PC-9 (cell line): ENCODE measurements around the gene C8G. TPM values are rescaled to one million over a fixed set of nuclear protein-coding genes. Genes with fewer than 3 reads are reported as not detected.

Source experiments
- BruUV-seq: library from RNA; stranded (reverse); fragments of 400-500 nt; replicated peaks from 2 replicates; lab custom pipeline; 2021; lab: Mats Ljungman, UMichigan
- CTCF ChIA-PET: fragments of 300-600 bp; sonication (Branson Sonifier 250); formaldehyde crosslinking; loops from one replicate; lab custom pipeline; 2022; ENCODE audit warnings: antibody characterized with exemption; lab: Charles Lee
- POLR2A ChIA-PET: fragments of 300-600 bp; sonication (Branson Sonifier 250); formaldehyde crosslinking; loops from one replicate; lab custom pipeline; 2022; ENCODE audit warnings: antibody characterized with exemption; ENCODE audit not compliant: unreplicated experiment; lab: Charles Lee
- DNase-seq, 2 experiments: peaks; one replicate each; pipeline versions ENCODE4 v3.0.0 to v3.0.0-alpha.2; 2015 to 2022; ENCODE audit warnings: mixed read lengths in 1 of 2
- H2AFZ ChIP-seq: fragments of 200-600 bp; sonication (generic); 2 replicates; pipeline ENCODE4 v1.8.1; 2017; ENCODE audit warnings: antibody characterized with exemption
- H3F3A ChIP-seq: fragments of 200-600 bp; sonication (generic); 2 replicates; pipeline ENCODE4 v1.8.1; 2017; ENCODE audit warnings: antibody characterized with exemption, mild to moderate bottlenecking, low read depth; ENCODE audit not compliant: insufficient read depth
- H3K27ac ChIP-seq: fragments of 200-600 bp; sonication (generic); 2 replicates; pipeline ENCODE4 v1.6.1; 2016; ENCODE audit warnings: mixed run types
- H3K27me3 ChIP-seq: fragments of 200-600 bp; sonication (generic); 2 replicates; pipeline ENCODE4 v1.6.1; 2016; ENCODE audit warnings: low read depth, mixed run types; ENCODE audit not compliant: insufficient read depth
- H3K36me3 ChIP-seq: fragments of 200-600 bp; sonication (generic); 2 replicates; pipeline ENCODE4 v1.6.1; 2016; ENCODE audit warnings: low read depth, mixed run types
- H3K4me1 ChIP-seq: fragments of 200-600 bp; sonication (generic); replicated peaks from 2 replicates; pipeline ENCODE4 v1.6.1; 2016; ENCODE audit warnings: mixed run types; ENCODE audit not compliant: insufficient read depth
- H3K4me2 ChIP-seq: fragments of 200-600 bp; sonication (generic); 2 replicates; pipeline ENCODE4 v1.6.1; 2017; ENCODE audit warnings: mixed run types
- H3K4me3 ChIP-seq: fragments of 200-600 bp; sonication (generic); 2 replicates; pipeline ENCODE4 v1.6.1; 2016; ENCODE audit warnings: mixed run types
- H3K79me2 ChIP-seq: fragments of 200-600 bp; sonication (generic); 2 replicates; pipeline ENCODE4 v1.6.1; 2017; ENCODE audit warnings: low read depth, mixed run types
- H3K9me2 ChIP-seq: fragments of 200-600 bp; sonication (generic); 2 replicates; pipeline ENCODE4 v1.8.1; 2017; ENCODE audit warnings: mild to moderate bottlenecking; ENCODE audit not compliant: insufficient read depth
- H3K9me3 ChIP-seq: fragments of 200-600 bp; sonication (generic); 2 replicates; pipeline ENCODE4 v1.8.1; 2016; ENCODE audit warnings: low read depth; ENCODE audit not compliant: insufficient read depth
- H4K20me1 ChIP-seq: fragments of 200-600 bp; sonication (generic); 2 replicates; pipeline ENCODE4 v1.8.1; 2017; ENCODE audit not compliant: insufficient read depth
- EZH2 ChIP-seq: fragments of 200-600 bp; sonication (generic); IDR thresholded peaks from 2 replicates; pipeline ENCODE4 v1.8.0; 2017; ENCODE audit warnings: antibody characterized with exemption, low read depth
- intact Hi-C: fragments of 100-400 bp; cut with micrococcal nuclease; formaldehyde crosslinking; loops from one replicate; pipeline ENCODE4 v1.10.0; 2022; ENCODE audit not compliant: unreplicated experiment
- total RNA-seq: library from RNA; stranded (reverse); gene quantifications from 2 replicates; pipeline ENCODE4 v1.2.3, GENCODE V29; 2021
- TF ChIP-seq, protein P1 (sequence below): fragments of 200-600 bp; sonication (generic); conservative IDR thresholded peaks from 2 replicates; pipeline ENCODE4 v1.6.1; 2017; ENCODE audit warnings: mixed run types, antibody characterized with exemption, mild to moderate bottlenecking, moderate library complexity

The C8G gene
- total RNA-seq, 1 experiment from 2014 or later = 2.3 TPM

DNA sequence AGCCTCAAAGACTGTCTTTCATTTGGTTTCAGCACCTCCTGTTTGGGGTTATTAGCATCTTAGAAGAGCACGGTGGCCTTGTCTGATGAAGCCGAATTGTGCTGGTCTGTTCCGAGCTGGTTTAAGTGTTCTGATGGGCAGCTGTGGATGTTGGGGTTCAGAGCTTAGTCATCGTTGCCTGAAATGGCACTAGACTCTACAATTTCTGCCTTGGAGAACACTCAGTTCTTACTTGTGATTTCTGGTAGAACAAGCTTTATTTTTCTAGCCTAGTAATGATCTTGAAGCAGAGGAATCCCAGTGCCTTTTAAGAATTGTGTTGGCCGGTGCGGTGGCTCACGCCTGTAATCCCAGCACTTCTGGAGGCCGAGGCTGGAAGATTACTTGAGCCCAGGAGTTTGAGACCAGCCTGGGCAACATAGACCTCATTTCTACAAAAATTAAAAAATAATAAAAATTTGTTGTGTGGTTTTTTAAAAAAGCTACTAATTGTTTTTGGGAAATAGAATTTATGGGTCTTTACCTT, 8.3 kb upstream of the C8G start:
- intact Hi-C loops = no loop called here
- H3K27me3 ChIP-seq = no peaks in the 10 kb centered on the region
- no peak for DNase-seq
- no peak overlapping the region for H3K4me3 ChIP-seq
- no peak overlapping the region for H3K4me2 ChIP-seq
- TF ChIP-seq, protein P1, sequence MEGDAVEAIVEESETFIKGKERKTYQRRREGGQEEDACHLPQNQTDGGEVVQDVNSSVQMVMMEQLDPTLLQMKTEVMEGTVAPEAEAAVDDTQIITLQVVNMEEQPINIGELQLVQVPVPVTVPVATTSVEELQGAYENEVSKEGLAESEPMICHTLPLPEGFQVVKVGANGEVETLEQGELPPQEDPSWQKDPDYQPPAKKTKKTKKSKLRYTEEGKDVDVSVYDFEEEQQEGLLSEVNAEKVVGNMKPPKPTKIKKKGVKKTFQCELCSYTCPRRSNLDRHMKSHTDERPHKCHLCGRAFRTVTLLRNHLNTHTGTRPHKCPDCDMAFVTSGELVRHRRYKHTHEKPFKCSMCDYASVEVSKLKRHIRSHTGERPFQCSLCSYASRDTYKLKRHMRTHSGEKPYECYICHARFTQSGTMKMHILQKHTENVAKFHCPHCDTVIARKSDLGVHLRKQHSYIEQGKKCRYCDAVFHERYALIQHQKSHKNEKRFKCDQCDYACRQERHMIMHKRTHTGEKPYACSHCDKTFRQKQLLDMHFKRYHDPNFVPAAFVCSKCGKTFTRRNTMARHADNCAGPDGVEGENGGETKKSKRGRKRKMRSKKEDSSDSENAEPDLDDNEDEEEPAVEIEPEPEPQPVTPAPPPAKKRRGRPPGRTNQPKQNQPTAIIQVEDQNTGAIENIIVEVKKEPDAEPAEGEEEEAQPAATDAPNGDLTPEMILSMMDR = no peak
- no peak for TF ChIP-seq EZH2
- no peak overlapping the region for H3K27ac ChIP-seq
- ChIA-PET CTCF (no interaction called here), POLR2A (interaction anchor here (0.6 kb wide), 2 partner anchors 130 to 146 kb away, joined by 4 to 11 read pairs; no protein-coding TSS in a partner anchor)
- H3K9me3 ChIP-seq = no peaks in the 10 kb centered on the region
- peaks cover 3% of the 10 kb centered on the region for H3K4me1 ChIP-seq
- H3K36me3 ChIP-seq = no peaks in the 10 kb centered on the region; the same call in none of the 2 replicates
- BruUV-seq = no TSS peak
- H3K9me2 ChIP-seq = no peaks in the 10 kb centered on the region
- H4K20me1 ChIP-seq = no peaks in the 10 kb centered on the region; the same call in 1 of the 2 replicates
- H3K79me2 ChIP-seq = no peaks in the 10 kb centered on the region
- no peak overlapping the region for H2AFZ ChIP-seq
- H3F3A ChIP-seq = peaks cover 23% of the 10 kb centered on the region; the same call in 1 of the 2 replicates

- TF ChIP-seq, protein P1 = no peak
- TF ChIP-seq EZH2 = no peak
- no peak for DNase-seq
- H3K79me2 ChIP-seq = peaks cover 2% of the 10 kb centered on the region
- peaks cover 4% of the 10 kb centered on the region for H3K36me3 ChIP-seq
- BruUV-seq = no TSS peak
- ChIA-PET POLR2A (interaction anchor here (0.5 to 0.6 kb wide), 2 partner anchors 45 to 131 kb away, joined by 3 to 4 read pairs; no protein-coding TSS in a partner anchor), CTCF (interaction anchor here (0.6 kb wide), 1 partner anchor 26 kb away, joined by 8 read pairs; no protein-coding TSS in a partner anchor)
- H3K27me3 ChIP-seq = no peaks in the 10 kb centered on the region
- no peak overlapping the region for H3K4me3 ChIP-seq
- no peaks in the 10 kb centered on the region for H3K9me2 ChIP-seq
- H2AFZ ChIP-seq = no peak overlapping the region
- no peak overlapping the region for H3K27ac ChIP-seq
- intact Hi-C loops = no loop called here
- H3K4me1 ChIP-seq = no peaks in the 10 kb centered on the region
- no peaks in the 10 kb centered on the region; the same call in 1 of the 2 replicates for H4K20me1 ChIP-seq
- H3K4me2 ChIP-seq = no peak overlapping the region
- peaks cover 20% of the 10 kb centered on the region; the same call in 1 of the 2 replicates for H3F3A ChIP-seq
- no peaks in the 10 kb centered on the region for H3K9me3 ChIP-seq
Measured at GRCh38 chr9:136937186-136938001, 7.6 kb upstream of the C8G start.

DNA sequence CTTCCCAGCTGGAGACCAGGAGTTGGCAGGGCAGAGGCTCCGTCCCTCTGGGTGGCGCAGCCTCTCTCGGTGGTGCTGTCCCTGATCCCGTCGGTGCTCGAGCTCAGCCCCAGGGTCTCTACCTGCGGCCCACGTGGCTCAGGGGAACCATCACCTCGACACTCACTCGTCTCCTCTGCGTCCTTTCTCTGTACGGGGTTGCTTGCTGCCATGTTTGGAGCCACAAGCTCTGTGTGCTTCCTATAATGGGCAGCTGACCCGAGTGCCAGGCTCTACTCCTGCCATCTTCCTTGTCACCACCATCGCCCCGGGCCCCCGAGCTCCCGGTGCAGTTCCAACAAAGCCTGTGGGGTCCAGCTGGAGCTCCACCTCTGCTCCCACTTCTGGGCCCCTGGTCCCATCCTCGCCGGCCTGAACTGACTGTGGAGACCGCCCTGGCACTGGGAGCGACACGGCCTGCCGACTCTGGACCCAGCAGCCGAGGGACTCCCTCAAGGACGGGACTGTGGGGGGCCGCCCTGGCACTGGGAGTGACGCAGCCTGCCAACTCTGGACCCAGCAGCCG, 5.5 kb upstream of the C8G start:
- DNase-seq = no peak
- Histone ChIP-seq H3K9me3 (no peaks in the 10 kb centered on the region), H4K20me1 (no peaks in the 10 kb centered on the region; the same call in none of the 2 replicates), H3K4me3 (no peak overlapping the region), H3K36me3 (peaks cover 7% of the 10 kb centered on the region), H3K27me3 (no peaks in the 10 kb centered on the region), H3K4me1 (peaks cover 6% of the 10 kb centered on the region; the same call in 1 of the 2 replicates), H3F3A (peaks cover 20% of the 10 kb centered on the region; the same call in 1 of the 2 replicates), H2AFZ (no peak overlapping the region), H3K9me2 (no peaks in the 10 kb centered on the region), H3K27ac (no peak overlapping the region), H3K79me2 (peaks cover 18% of the 10 kb centered on the region), H3K4me2 (no peak overlapping the region)
- intact Hi-C loops = no loop called here
- TF ChIP-seq EZH2 = no peak
- TF ChIP-seq, protein P1 = no peak
- BruUV-seq = no TSS peak
- POLR2A ChIA-PET = no interaction called here
- CTCF ChIA-PET = no interaction called here
